Dedifferentiated amniotic fluid mesenchymal stem cell (primary cell): ENCODE data around the gene GPR39.

Experiments
- DNase-seq: peaks from one replicate; pipeline ENCODE4 v3.0.0-alpha.2; 2016; ENCODE audit errors: extremely low spot score

GPR39 gene

GRCh38 chr2:132605236-132606180 lies 188.9 kb downstream of the GPR39 start:
- DNase-seq = no peak

DNA sequence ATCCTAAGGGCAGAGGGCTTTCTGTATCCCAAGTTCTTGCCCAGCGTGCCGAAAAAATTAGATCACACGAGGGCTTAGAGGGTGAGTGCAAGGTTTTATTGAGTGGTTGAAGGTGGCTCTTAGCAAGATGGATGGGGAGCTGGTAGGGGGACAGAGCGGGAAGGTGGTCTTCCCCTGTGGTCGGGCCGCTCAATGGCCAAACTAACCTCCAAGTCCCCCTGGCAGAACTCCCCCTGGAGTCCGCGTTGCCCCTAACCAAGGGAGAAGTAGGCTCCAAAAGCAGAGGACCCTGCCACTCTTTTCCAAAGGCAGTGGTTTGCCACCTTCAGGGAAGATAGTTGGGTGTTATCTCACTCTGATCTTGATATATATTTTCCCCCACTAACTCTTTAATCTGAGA lies 190.0 kb downstream of the GPR39 start:
- no peak for DNase-seq

GRCh38 chr2:132607426-132608090 lies 191.0 kb downstream of the GPR39 start:
- DNase-seq = no peak

DNA sequence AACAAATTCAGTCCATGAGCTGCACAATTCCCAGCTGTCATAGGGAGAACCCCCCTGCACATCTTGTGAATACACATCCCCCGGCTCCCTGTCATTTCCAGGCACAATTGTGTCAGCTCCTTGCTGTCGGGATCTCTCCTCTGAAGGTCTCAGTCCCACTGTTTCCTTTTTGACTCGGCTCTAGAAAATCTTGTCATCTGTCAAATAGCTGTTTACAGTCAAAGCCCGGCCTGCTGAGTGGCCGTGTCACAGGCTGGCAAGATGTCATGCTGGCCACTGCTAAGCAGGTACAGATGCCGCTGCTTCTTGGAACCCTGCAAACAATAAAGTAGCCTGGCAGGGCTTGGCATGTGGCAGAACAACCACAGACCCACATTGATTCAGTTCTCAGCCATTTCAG lies 191.7 kb downstream of the GPR39 start:
- no peak for DNase-seq

DNA sequence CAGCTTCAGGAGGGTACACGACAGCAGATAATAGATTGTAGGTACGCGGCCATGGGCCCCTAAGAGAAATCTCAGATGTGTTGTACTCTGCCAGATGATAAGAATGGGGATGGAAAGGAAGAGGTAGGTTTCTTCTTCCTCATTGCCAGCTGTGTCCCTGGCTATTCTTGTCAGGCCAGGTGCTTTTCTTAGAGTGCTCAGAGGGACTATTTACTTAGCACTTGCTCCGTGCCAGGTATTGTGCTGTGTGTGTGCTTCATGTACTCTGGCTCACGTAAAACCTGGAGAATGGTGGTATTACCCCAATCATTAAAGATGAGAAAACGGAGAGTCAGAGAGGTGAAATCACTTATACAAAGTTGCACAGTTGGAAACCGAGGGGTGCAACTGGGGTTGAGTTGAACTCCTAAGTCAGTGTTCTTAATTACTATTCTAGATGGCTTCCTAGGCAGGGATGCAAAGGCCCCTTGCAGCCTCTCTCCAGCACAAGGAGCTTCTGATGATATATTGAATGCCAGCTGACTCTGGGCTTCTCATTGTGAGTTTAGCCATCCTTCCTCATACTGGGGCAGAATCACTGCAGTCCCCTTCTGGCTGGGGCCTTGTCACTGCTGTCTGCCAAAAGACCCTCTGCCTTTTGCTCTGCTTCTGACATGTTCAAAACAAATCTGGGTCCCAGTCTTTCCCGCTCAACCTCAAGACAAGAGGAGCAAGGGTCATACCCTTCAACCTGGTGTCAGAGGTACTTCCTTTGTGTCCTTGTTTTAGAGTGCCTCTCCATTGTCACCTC lies 192.7 kb downstream of the GPR39 start:
- DNase-seq = no peak

DNA sequence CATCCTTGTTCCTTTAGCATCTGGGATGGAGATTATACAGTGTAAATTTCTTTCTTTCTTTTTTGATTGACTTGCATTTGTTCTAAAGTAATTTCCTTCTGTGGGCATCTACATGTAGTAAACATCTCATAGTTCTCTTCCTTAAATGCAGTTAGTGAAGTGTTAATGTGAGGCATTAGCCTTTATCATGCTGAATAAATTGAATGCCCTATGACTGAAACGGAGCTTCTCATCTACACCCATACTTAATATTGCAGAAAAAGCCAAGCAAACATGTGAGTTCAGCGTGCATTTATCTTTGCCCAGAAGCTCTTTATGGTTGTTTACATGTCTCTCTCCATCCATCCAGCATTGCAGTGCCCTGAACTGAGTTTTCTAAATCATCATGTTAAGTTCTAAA lies 195.1 kb downstream of the GPR39 start:
- no peak for DNase-seq

- no peak for DNase-seq
These were observed 198.9 kb downstream of the GPR39 start for GRCh38 chr2:132615329-132616085.

DNA sequence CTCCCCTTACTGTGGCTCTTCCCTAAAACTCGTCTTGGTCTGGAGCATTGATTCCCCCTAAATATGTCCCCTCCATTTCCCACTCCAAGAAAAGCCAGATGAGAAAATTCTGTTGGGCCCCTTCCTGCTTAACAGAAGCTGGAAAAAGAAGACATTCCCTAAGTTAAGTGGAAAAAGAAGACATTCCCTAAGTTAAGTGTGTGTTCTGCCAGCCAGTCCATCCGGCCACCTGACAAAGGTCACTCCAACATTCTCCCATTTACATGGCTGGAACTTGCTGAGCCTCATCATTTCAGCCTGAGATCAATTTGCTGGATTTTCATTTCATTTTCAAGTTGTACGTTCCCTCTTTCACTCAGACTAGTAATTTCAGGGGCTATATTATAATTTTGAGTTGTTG lies 201.4 kb downstream of the GPR39 start:
- DNase-seq = no peak

- DNase-seq = no peak
These were observed 202.1 kb downstream of the GPR39 start for GRCh38 chr2:132618734-132619133.

DNA sequence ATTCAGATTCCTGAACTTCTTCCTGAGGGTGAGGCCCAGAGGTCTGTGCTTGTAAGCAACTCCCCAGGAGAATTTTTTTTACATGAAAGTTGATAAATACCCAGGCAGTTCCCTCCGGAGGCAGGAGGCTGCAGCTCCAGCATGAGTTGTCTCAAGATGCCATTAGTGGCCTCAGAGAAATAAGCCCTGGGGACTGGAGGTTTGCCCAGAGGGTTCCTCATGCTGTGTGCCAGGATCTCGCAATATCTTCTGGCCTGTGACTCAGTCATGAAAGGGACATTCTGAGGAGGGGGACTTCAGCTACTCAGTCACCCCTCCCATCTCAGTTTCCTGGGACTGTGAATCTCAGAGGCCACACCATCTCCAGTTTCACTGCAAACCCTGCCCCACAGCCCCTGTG lies 203.5 kb downstream of the GPR39 start:
- DNase-seq = no peak

- DNase-seq = no peak
These were observed 204.7 kb downstream of the GPR39 start for GRCh38 chr2:132621131-132621875.

DNA sequence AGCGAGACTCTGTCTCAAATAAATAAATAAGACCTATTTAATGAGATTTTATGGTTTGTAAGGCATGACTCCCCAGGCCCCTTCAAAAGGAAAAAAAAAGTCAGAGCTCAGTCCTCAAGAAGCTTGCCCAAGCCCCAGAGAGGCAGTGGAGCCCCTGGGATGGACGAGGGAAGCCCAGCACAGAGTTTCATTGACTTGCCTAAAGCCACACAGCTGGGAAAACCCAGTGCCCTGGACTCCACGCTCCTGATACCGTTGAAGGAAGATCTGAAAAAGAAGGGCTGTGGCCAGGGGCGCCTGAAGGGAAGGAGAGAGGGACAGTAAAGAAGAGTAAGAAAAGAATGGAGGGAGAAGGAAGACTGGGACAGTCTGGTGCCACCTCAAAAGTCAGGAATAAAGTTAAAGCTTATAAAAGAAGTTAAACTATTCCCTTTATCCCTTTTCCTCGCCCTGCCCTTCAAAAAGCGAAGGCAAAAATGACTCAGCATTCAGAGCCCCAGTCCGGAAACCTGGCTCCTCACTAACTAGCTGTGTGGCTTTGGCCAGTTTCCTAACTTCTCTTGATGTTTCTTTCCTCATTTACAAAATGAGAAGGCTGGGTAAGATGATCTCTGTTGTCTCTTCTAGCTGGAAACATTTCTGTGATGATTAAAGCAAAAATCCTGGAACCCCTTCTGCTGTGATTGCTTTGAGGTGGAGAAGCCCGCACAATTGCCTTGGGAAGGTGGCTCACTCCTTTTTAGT lies 206.7 kb downstream of the GPR39 start:
- DNase-seq = peak; percentile 85

GRCh38 chr2:132627536-132627935 lies 210.9 kb downstream of the GPR39 start:
- DNase-seq = no peak

GRCh38 chr2:132632000-132632649 lies 215.5 kb downstream of the GPR39 start:
- DNase-seq = no peak

- DNase-seq = no peak
These were observed 217.0 kb downstream of the GPR39 start for GRCh38 chr2:132633635-132634034.

- no peak for DNase-seq
These were observed 219.7 kb downstream of the GPR39 start for GRCh38 chr2:132636346-132636745.

- DNase-seq = no peak
These were observed 221.9 kb downstream of the GPR39 start for GRCh38 chr2:132638313-132639040.

DNA sequence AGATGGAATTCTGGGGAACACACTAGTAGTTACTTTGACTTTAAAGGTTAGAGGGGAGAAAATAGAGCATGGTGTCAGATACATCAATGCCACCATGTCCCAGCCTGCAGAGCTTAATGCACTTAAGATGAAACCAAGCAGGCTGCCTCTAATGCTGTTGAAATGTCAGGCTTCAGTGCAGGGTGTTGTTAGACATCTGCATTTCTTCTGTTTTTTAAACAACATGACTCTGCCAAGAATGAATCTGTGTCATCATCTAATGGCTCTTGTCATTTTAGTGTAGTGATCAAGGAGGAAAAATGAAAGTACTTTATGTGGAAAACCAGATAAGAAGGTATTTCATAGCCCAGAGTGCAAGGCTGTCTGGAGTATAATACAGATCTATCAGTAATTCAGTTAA lies 223.5 kb downstream of the GPR39 start:
- DNase-seq = no peak

- no peak for DNase-seq
These were observed 225.2 kb downstream of the GPR39 start for GRCh38 chr2:132641819-132642218.
